LNCaP clone FGC (cell line): ENCODE data around the gene H6PD.

Experiments used
- DNase-seq: peaks from one replicate; pipeline ENCODE4 v3.0.0-alpha.2; 2011; ENCODE audit warnings: low read depth
- H3K4me3 ChIP-seq: 2 replicates; pipeline ENCODE4 v1.5.1; 2011; ENCODE audit warnings: mild to moderate bottlenecking, low read depth, low read length, control low read depth
- TF ChIP-seq, protein P1 (sequence below): IDR thresholded peaks from 2 replicates; pipeline ENCODE4 v1.5.1; 2012; ENCODE audit warnings: mild to moderate bottlenecking; ENCODE audit not compliant: control insufficient read depth, insufficient read depth; ENCODE audit errors: extremely low read depth

Gene H6PD

DNA sequence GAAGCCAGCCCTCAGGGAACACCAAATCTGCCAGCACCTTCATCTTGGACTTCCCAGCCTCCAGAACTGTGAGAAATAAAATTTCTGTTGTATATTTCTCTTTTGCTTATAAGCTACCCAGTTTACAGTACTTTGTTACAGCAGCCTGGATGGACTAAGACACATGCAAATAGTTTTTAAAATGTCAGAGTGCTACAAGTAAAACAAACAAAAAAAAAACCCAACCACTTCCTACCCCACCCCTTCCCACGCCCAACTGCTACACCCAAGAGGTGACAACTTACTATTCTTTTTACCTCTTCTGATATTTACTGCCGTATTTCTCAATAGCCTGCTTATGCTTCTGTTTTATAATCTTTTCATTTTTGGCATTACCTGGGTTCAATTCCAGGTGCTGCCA, 49.5 kb downstream of the H6PD start:
- DNase-seq = no peak
- H3K4me3 ChIP-seq = no peak overlapping the region

DNA sequence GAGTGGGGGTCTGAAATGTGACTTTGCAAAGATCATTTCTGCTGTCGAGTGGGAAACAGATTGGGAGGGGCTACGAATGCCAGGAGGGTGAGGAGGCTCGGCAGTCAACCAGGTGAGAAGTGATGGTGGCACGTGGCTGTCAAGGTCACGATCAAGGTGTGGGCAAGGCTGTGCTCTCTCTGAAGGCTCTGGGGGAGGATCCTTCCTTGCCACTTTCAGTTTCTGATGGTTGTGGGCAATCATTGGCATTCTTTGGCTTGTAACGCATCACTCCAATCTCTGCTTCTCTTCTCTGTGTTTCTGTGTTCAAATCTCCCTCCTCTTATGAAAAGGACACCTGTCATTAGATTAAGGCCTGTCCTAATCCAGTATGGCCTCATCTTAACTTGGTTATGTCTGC, 52.0 kb downstream of the H6PD start:
- H3K4me3 ChIP-seq = no peak overlapping the region
- DNase-seq = no peak
- TF ChIP-seq, protein P1, sequence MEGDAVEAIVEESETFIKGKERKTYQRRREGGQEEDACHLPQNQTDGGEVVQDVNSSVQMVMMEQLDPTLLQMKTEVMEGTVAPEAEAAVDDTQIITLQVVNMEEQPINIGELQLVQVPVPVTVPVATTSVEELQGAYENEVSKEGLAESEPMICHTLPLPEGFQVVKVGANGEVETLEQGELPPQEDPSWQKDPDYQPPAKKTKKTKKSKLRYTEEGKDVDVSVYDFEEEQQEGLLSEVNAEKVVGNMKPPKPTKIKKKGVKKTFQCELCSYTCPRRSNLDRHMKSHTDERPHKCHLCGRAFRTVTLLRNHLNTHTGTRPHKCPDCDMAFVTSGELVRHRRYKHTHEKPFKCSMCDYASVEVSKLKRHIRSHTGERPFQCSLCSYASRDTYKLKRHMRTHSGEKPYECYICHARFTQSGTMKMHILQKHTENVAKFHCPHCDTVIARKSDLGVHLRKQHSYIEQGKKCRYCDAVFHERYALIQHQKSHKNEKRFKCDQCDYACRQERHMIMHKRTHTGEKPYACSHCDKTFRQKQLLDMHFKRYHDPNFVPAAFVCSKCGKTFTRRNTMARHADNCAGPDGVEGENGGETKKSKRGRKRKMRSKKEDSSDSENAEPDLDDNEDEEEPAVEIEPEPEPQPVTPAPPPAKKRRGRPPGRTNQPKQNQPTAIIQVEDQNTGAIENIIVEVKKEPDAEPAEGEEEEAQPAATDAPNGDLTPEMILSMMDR = no peak

More for the DNA sequence above, 49.5 kb downstream of the H6PD start:
- TF ChIP-seq, protein P1 = no peak

DNA sequence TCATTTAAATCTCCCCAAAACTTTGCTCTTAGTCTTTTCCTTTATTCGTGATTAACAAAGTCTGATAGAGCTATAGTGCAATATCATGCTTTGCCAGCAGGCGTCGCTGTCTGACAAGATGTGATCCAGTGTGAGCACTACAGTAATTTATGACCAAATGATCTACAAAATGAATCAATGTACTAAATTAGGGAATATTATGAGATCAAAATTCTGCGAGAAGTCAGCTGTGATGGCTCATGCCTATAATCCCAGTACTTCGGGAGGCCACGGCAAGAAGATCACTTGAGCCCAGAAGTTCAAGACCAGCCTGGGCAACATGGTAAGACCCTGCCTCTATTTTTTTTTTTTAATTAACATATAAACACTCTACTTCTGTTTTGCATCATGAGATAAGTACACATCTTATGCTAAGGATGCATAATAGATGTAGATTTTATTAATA, 54.5 kb downstream of the H6PD start:
- TF ChIP-seq, protein P1 = peak; percentile 95
- DNase-seq = no peak
- H3K4me3 ChIP-seq = no peak overlapping the region

DNA sequence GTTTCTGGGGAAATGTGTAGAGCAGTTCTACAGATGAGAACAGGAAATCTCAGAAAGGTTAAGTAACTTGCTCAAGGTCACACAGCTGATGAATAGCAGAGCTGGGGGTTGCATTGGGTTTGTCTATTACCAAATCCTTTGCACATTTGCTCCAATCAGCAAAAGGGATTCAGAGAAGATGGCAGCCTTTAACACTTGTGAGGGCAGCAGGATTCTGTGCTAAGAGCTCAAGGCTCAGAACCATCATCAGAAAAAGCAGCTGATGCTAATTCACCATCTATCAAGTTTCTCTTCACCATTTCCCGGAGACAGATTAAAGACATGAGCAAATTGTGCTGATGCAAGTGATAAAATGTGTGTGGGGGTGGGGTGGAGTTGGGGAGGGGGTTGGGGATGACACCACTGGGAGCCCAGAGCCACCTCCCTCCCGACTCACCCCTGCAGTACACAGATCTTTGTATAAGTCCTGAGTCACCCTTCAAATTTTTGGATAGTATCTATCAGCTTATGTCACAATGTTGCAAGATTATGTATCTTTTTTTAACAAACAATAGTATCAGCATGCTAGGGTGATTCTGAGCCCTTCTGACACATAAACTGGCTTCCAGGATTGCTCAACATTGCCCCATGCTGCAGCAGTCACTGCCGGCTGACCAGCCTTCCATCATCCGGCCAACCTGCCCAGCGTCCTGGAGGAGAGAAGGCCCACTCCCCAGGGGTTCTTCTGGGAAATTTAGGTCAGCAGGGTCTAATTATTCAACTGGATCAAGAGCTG, 55.3 kb downstream of the H6PD start:
- H3K4me3 ChIP-seq = no peak overlapping the region
- DNase-seq = no peak
- TF ChIP-seq, protein P1 = no peak

DNA sequence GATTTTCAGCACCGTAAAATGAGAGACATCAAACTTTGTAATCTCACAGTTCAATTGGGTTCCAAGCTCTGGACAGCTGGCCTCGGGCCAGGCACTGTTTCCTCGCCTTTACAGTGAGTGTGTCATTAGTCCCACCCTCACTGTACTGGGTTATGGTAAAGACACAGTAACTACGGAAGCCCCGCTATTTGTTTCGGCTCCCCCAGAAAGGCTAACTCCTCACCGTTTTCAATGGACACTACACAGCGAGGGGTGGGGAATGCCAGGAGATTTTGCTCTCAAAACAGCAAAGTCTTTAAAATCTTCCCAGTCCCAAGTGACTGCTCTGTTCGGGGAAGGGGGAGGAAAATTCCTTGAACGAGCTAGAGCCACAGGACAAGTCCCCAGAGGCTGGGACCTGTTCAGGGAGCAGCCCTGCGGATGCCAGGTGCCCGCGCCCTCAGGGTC, 57.4 kb downstream of the H6PD start:
- peak overlapping the region; percentile 33; the same call in 1 of the 2 replicates for H3K4me3 ChIP-seq
- DNase-seq = no peak
- TF ChIP-seq, protein P1 = no peak

DNA sequence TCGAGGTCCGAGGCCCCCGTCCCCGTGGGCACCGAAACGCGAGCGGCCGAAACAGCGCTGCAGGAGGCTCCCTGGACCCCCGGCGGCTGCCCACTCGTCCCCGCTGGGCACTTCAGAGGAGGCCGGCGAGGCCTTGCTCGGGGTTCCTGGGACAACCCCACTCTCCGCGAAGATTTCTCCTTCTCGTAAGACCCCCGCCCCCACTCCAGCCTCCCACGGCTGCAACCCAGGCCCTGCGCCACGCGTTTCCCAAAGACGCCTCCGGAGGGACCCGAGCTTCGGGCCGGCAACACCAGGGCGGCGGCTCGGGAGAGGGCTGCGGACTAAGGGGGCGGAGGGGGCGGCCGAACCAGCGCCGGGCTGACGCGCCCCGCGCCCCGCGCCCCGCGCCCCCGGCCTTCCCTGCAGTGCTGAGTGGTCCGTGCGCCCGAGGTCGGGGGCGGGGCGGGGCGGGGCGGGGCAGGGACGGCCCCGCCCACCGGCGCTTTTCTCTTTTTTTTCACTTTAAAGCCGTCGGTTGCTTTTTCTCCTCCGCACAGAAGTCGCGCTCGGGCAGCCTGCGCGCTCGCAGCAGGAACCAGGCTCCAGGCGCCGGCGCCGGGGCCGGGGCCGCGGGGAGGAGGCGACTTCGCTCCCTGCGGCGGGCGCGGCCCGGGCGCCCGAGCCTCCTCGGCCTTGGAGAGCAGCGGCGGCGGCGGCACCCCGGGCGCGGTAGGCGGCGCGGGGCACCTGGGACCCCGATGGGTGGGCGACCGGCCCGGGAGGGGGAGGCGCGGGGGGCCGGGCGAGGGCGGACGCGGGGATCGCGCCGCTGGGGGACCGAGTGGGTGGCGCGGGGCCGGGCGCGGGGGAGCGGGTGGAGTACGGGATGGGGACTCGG, 58.0 kb downstream of the H6PD start, which contains the start of gene SPSB1:
Gene SPSB1 (plus strand): TSS at position 534 of the 880 bp plus-strand sequence. CDS start 62,998 bp downstream, outside the sequence.
- TF ChIP-seq, protein P1 = peak; percentile 27; the same call in 1 of the 2 replicates
- no peak for DNase-seq
- peak within 1 kb of the TSS; percentile 62 for H3K4me3 ChIP-seq
